ENCODE results near the gene RPL28. TPM values are rescaled to one million over a fixed set of nuclear protein-coding genes. Genes with fewer than 3 reads are reported as not detected.
A peak's percentile ranks its signal among the peaks of the same experiment; 100 is the strongest.

The RPL28 gene
- total RNA-seq, 2 donors from 2014 or later: 113 to 268 TPM

- intact Hi-C loops (cut with DNase I): no loop called here
Observed at GRCh38 chr19:55345101-55345817, 40.5 kb upstream of the RPL28 start.

GRCh38 chr19:55345818-55346724 lies 39.7 kb upstream of the RPL28 start:
- peaks cover 0 to 1% of the 10 kb centered on the region in 2 donors for H3K36me3 ChIP-seq (replicated peaks in 1 of 2; ENCODE audit: insufficient read depth in 1 of 2, low read depth in 2 of 2)
- ATAC-seq (no peak), DNase-seq (peak in 2 of 4 donors; percentile 34 to 38)
- TF ChIP-seq CTCF (IDR thresholded peaks at IDR 0.05) (no peak), POLR2A (IDR thresholded peaks at IDR 0.05) (no peak)
- H3K4me1 ChIP-seq: peaks cover 5% of the 10 kb centered on the region
- 80 to 86% methylated on average over 16 to 41 of the region's 43 CpGs for WGBS, 2 donors
- no peak overlapping the region for H3K4me3 ChIP-seq
- H3K9me3 ChIP-seq: no peaks in the 10 kb centered on the region
- intact Hi-C loops (cut with DNase I): no loop called here
- H3K27ac ChIP-seq: no peak overlapping the region
- no peaks in the 10 kb centered on the region for H3K27me3 ChIP-seq

More at GRCh38 chr19:55345101-55345817, 40.5 kb upstream of the RPL28 start:
- peaks cover 0 to 1% of the 10 kb centered on the region in 2 donors for H3K36me3 ChIP-seq (replicated peaks in 1 of 2; ENCODE audit: insufficient read depth in 1 of 2, low read depth in 2 of 2)
- no peak for ATAC-seq
- no peak for TF ChIP-seq CTCF (IDR thresholded peaks at IDR 0.05)
- TF ChIP-seq POLR2A (IDR thresholded peaks at IDR 0.05): no peak
- H3K27ac ChIP-seq: no peak overlapping the region
- peaks cover 13% of the 10 kb centered on the region for H3K4me1 ChIP-seq
- 89 to 90% methylated on average over 22 of the region's 22 CpGs for WGBS, 2 donors
- H3K27me3 ChIP-seq: no peaks in the 10 kb centered on the region
- no peak for DNase-seq
- H3K9me3 ChIP-seq: no peaks in the 10 kb centered on the region
- no peak overlapping the region for H3K4me3 ChIP-seq

- no peak for ATAC-seq
- no peaks in the 10 kb centered on the region for H3K4me1 ChIP-seq
- 95 to 100% methylated on average over 7 to 25 of the region's 41 CpGs for WGBS, 2 donors
- H3K27ac ChIP-seq: no peak overlapping the region
- H3K36me3 ChIP-seq (replicated peaks in 1 of 2; ENCODE audit: insufficient read depth in 1 of 2, low read depth in 2 of 2): peaks cover 0 to 1% of the 10 kb centered on the region in 2 donors
- no peak overlapping the region for H3K4me3 ChIP-seq
- no peaks in the 10 kb centered on the region for H3K9me3 ChIP-seq
- no peak for DNase-seq
- TF ChIP-seq POLR2A (IDR thresholded peaks at IDR 0.05) (no peak), CTCF (IDR thresholded peaks at IDR 0.05) (no peak)
- H3K27me3 ChIP-seq: peaks cover 0 to 2% of the 10 kb centered on the region in 2 donors
- intact Hi-C loops (cut with DNase I): no loop called here
Observed at GRCh38 chr19:55346725-55347441, 38.8 kb upstream of the RPL28 start.

- H3K4me3 ChIP-seq: no peak overlapping the region
- ATAC-seq: no peak
- H3K27me3 ChIP-seq: peaks cover 0 to 8% of the 10 kb centered on the region in 2 donors
- DNase-seq: no peak
- 80% methylated on average over 10 of the region's 10 CpGs; no CpG with 5 or more reads in 1 of the 2 donors for WGBS, 2 donors
- no peaks in the 10 kb centered on the region for H3K9me3 ChIP-seq
- no peaks in the 10 kb centered on the region for H3K4me1 ChIP-seq
- no peak overlapping the region for H3K27ac ChIP-seq
- intact Hi-C loops (cut with DNase I): no loop called here
- no peak for TF ChIP-seq POLR2A (IDR thresholded peaks at IDR 0.05)
- no peak for TF ChIP-seq CTCF (IDR thresholded peaks at IDR 0.05)
- H3K36me3 ChIP-seq (replicated peaks in 1 of 2; ENCODE audit: insufficient read depth in 1 of 2, low read depth in 2 of 2): peaks cover 0 to 1% of the 10 kb centered on the region in 2 donors
Observed at GRCh38 chr19:55347442-55348009, 38.2 kb upstream of the RPL28 start.
